HG02885 (cell line): ENCODE results near the gene USP31.

Experiments
- ATAC-seq: cut with Tn5 transposase; IDR thresholded peaks from one replicate; pipeline ENCODE4 v1.9.1; 2021; ENCODE audit warnings: mild to moderate bottlenecking; ENCODE audit not compliant: unreplicated experiment, poor library complexity

Gene USP31

GRCh38 chr16:23031508-23032098 is 117.6 kb downstream of the USP31 start:
- no peak for ATAC-seq

- ATAC-seq: no peak
These were observed 119.4 kb downstream of the USP31 start for GRCh38 chr16:23029733-23030420.

- ATAC-seq: no peak
These were observed 121.9 kb downstream of the USP31 start for GRCh38 chr16:23027386-23027785.

- ATAC-seq: no peak
These were observed 122.4 kb downstream of the USP31 start for GRCh38 chr16:23026784-23027362.

- ATAC-seq: no peak
These were observed 123.5 kb downstream of the USP31 start for GRCh38 chr16:23025692-23026307.

GRCh38 chr16:23024044-23024443 is 125.2 kb downstream of the USP31 start:
- no peak for ATAC-seq

GRCh38 chr16:23020084-23020483 is 129.2 kb downstream of the USP31 start:
- no peak for ATAC-seq

- ATAC-seq: no peak
These were observed 132.9 kb downstream of the USP31 start for GRCh38 chr16:23016368-23016767.

- no peak for ATAC-seq
These were observed 133.7 kb downstream of the USP31 start for GRCh38 chr16:23015580-23015979.

GRCh38 chr16:23014592-23014991 is 134.7 kb downstream of the USP31 start:
- no peak for ATAC-seq
